GM12878 (cell line): ENCODE data around the gene PKM. TPM values are rescaled to one million over a fixed set of nuclear protein-coding genes. Genes with fewer than 3 reads are reported as not detected.

Experiments
- ATAC-seq: fragments of 200-7000 bp; cut with Tn5 transposase; 3 replicates; pipeline ENCODE4 v1.9.1; 2020; ENCODE audit warnings: mild to moderate bottlenecking, moderate library complexity
- BruUV-seq: library from RNA; stranded (reverse); fragments of 400-500 nt; replicated peaks from 2 replicates; lab custom pipeline; 2021; lab: Mats Ljungman, UMichigan
- CTCF ChIA-PET: fragments of 300-600 bp; sonication (Branson Sonifier 250); formaldehyde crosslinking; extraction: SDS; loops from one replicate; lab custom pipeline; 2021; ENCODE audit warnings: inconsistent platforms; lab: Yijun Ruan, JAX
- POLR2A ChIA-PET: fragments of 350-600 bp; formaldehyde crosslinking; extraction: SDS; loops from one replicate; lab custom pipeline; 2021; ENCODE audit warnings: inconsistent platforms; lab: Charles Lee
- RAD21 ChIA-PET: fragments of 300-600 bp; sonication (Branson Sonifier 250); formaldehyde crosslinking; loops from one replicate; lab custom pipeline; 2023; ENCODE audit warnings: antibody characterized with exemption; ENCODE audit not compliant: unreplicated experiment; lab: Charles Lee
- SMC1A ChIA-PET: fragments of 300-600 bp; sonication (Branson Sonifier 250); formaldehyde crosslinking; loops from one replicate; lab custom pipeline; 2023; ENCODE audit not compliant: unreplicated experiment, uncharacterized antibody; lab: Charles Lee
- DNase-seq: peaks from one replicate; pipeline ENCODE4 v3.0.0-alpha.2; 2011; ENCODE audit warnings: low read depth, low spot score
- FAIRE-seq: peaks from 3 replicates; lab custom pipeline; 2011; peaks lifted over from hg19 to GRCh38; lab: Jason Lieb, UNC
- H2AFZ ChIP-seq: 2 replicates; pipeline ENCODE4 v1.6.0; 2011; ENCODE audit warnings: low read depth, low read length, control low read depth; ENCODE audit not compliant: control insufficient read depth
- H3K27ac ChIP-seq: 2 replicates; pipeline ENCODE4 v1.5.1; 2011; ENCODE audit warnings: control low read depth; ENCODE audit not compliant: control insufficient read depth, insufficient read depth
- H3K27me3 ChIP-seq, 2 experiments: replicated peaks in 1 of 2; 2 replicates each; pipeline versions ENCODE4 v1.6.0 to v1.6.1; 2011; ENCODE audit warnings: low read length in 1 of 2; ENCODE audit not compliant: control insufficient read depth in 2 of 2, insufficient read depth in 2 of 2
- H3K36me3 ChIP-seq, 2 experiments: 2 replicates each; pipeline ENCODE4 v1.5.1; 2011; ENCODE audit warnings: low read length in 1 of 2; ENCODE audit not compliant: control insufficient read depth in 2 of 2, insufficient read depth in 2 of 2
- H3K4me1 ChIP-seq: 2 replicates; pipeline ENCODE4 v1.6.1; 2011; ENCODE audit warnings: mild to moderate bottlenecking, low read length, moderate library complexity, mixed read lengths; ENCODE audit not compliant: control insufficient read depth, insufficient read depth
- H3K4me2 ChIP-seq: 2 replicates; pipeline ENCODE4 v1.6.0; 2011; ENCODE audit warnings: control low read depth; ENCODE audit not compliant: control insufficient read depth, insufficient read depth
- H3K4me3 ChIP-seq: fragments of 200-600 bp; sonication (generic); 2 replicates; pipeline ENCODE4 v1.5.1; 2016
- H3K79me2 ChIP-seq: 2 replicates; pipeline ENCODE4 v1.6.0; 2011; ENCODE audit warnings: low read length; ENCODE audit not compliant: control insufficient read depth, insufficient read depth
- H3K9ac ChIP-seq: 2 replicates; pipeline ENCODE4 v1.8.0; 2011; ENCODE audit warnings: low read length, control low read depth, mixed read lengths; ENCODE audit not compliant: control insufficient read depth, insufficient read depth
- H3K9me3 ChIP-seq: replicated peaks from 3 replicates; pipeline ENCODE4 v1.5.1; 2011; ENCODE audit warnings: mild to moderate bottlenecking, low read length; ENCODE audit not compliant: control insufficient read depth, insufficient read depth
- H4K20me1 ChIP-seq: 2 replicates; pipeline ENCODE4 v1.6.0; 2011; ENCODE audit not compliant: control insufficient read depth, insufficient read depth
- ESRRA ChIP-seq: IDR thresholded peaks from 2 replicates; pipeline ENCODE4 v1.6.1; 2012; ENCODE audit warnings: mild to moderate bottlenecking, low read length, improper control_type of control experiment
- FOS ChIP-seq: IDR thresholded peaks from 3 replicates; pipeline ENCODE4 v1.6.1; 2011; ENCODE audit warnings: borderline replicate concordance; ENCODE audit not compliant: insufficient read length; ENCODE audit errors: extremely low read depth
- GABPA ChIP-seq: IDR thresholded peaks from 2 replicates; pipeline ENCODE4 v1.6.1; 2014; ENCODE audit warnings: antibody characterized with exemption, low read depth, mild to moderate bottlenecking, inconsistent platforms
- HDAC2 ChIP-seq: fragments of 200-600 bp; sonication (generic); IDR thresholded peaks from 2 replicates; pipeline ENCODE4 v1.6.1; 2017
- IRF4 ChIP-seq: IDR thresholded peaks from 2 replicates; pipeline ENCODE4 v1.6.1; 2011; ENCODE audit warnings: low read depth, low read length
- KDM1A ChIP-seq: fragments of 200-600 bp; sonication (generic); IDR thresholded peaks from 2 replicates; pipeline ENCODE4 v1.6.1; 2016; ENCODE audit warnings: borderline replicate concordance
- MEF2A ChIP-seq: IDR thresholded peaks from 2 replicates; pipeline ENCODE4 v1.6.1; 2011; ENCODE audit warnings: low read depth, mild to moderate bottlenecking, low read length, moderate library complexity; ENCODE audit not compliant: insufficient read depth
- MEF2B ChIP-seq: fragments of 450-650 bp; IDR thresholded peaks from 2 replicates; pipeline ENCODE4 v1.6.1; 2018; ENCODE audit warnings: mild to moderate bottlenecking, moderate library complexity; ENCODE audit not compliant: partially characterized antibody, poor library complexity, severe bottlenecking
- NBN ChIP-seq: fragments of 450-650 bp; IDR thresholded peaks from 2 replicates; pipeline ENCODE4 v1.6.1; 2016
- NR2C2 ChIP-seq: IDR thresholded peaks from 2 replicates; pipeline ENCODE4 v1.6.1; 2011; ENCODE audit warnings: borderline replicate concordance, low read depth; ENCODE audit not compliant: control insufficient read depth, insufficient read length
- PAX8 ChIP-seq: fragments of 450-650 bp; IDR thresholded peaks from 2 replicates; pipeline ENCODE4 v1.6.1; 2017; ENCODE audit warnings: mild to moderate bottlenecking, moderate library complexity
- PML ChIP-seq: IDR thresholded peaks from 2 replicates; pipeline ENCODE4 v1.6.1; 2012; ENCODE audit warnings: low read length, inconsistent platforms
- POLR2A ChIP-seq: IDR thresholded peaks from 2 replicates; pipeline ENCODE4 v1.6.1; 2011; ENCODE audit warnings: low read depth, mild to moderate bottlenecking, low read length
- RAD21 ChIP-seq: IDR thresholded peaks from 2 replicates; pipeline ENCODE4 v1.6.1; 2011; ENCODE audit warnings: mild to moderate bottlenecking, low read depth, low read length, moderate library complexity; ENCODE audit not compliant: insufficient read depth
- RCOR1 ChIP-seq: conservative IDR thresholded peaks from 2 replicates; pipeline ENCODE4 v1.6.1; 2012; ENCODE audit warnings: low read depth, low read length, improper control_type of control experiment
- SREBF1 ChIP-seq: IDR thresholded peaks from 2 replicates; pipeline ENCODE4 v1.6.1; 2012; ENCODE audit warnings: mild to moderate bottlenecking, low read length
- WGBS: methylation state at CpG from one replicate; pipeline ENCODE4 v1.1.6; 2016; ENCODE audit warnings: low lambda C conversion rate; ENCODE audit not compliant: insufficient replicate concordance, insufficient coverage; ENCODE audit errors: missing lambda C conversion rate; 5-methylcytosine and 5-hydroxymethylcytosine counted together
- in situ Hi-C: fragments of 300-500 bp; cut with MboI; formaldehyde crosslinking; loops from 9 replicates; pipeline ENCODE4 v1.14.3; 2018; ENCODE audit warnings: mixed read lengths
- intact Hi-C: fragments of 100-400 bp; cut with micrococcal nuclease; formaldehyde crosslinking; loops from one replicate; pipeline ENCODE4 v1.14.2; 2022; ENCODE audit not compliant: unreplicated experiment
- polyA plus RNA-seq, 11 experiments: library from polyadenylated mRNA; depleted of rRNA in 4 of 11; unstranded in 6 of 11; stranded (reverse) in 5 of 11; fragments of >200 nt; fragmentation: Nextera tagmentation in 4 of 11; fragmentation: Illumina TruSeq in 1 of 11; extraction: Ambion mirVana in 4 of 11; extraction: Trizol in 1 of 11; gene quantifications; 1 replicate in 1 of 11; 2 replicates in 10 of 11; pipeline versions ENCODE4 v1.2.1 to v1.2.3, GENCODE V29; 2011 to 2016; ENCODE audit warnings: inconsistent platforms in 2 of 11, missing spikeins in 2 of 11, low read depth in 1 of 11
- total RNA-seq, 4 experiments: library from RNA; depleted of rRNA in 3 of 4; stranded (reverse); fragments of >200 nt in 3 of 4; fragmentation: Illumina TruSeq in 1 of 4; extraction: Trizol in 1 of 4; gene quantifications; 2 replicates each; pipeline versions ENCODE4 v1.2.1 to v1.2.3, GENCODE V29; 2013 to 2021
- TF ChIP-seq, protein P1 (sequence below): fragments of 450-650 bp; IDR thresholded peaks from 2 replicates; pipeline ENCODE4 v1.6.1; 2017; ENCODE audit warnings: mild to moderate bottlenecking, moderate library complexity
- TF ChIP-seq, protein P2 (sequence below): fragments of 450-650 bp; IDR thresholded peaks from 2 replicates; pipeline ENCODE4 v1.6.1; 2016; ENCODE audit warnings: mild to moderate bottlenecking

Gene PKM
- total and polyA plus RNA-seq, 10 of the 15 experiments (the other 5 are each of a cell fraction or from before 2014, with no cell fraction given), result 491 to 2,011 (median 1,433) TPM

DNA sequence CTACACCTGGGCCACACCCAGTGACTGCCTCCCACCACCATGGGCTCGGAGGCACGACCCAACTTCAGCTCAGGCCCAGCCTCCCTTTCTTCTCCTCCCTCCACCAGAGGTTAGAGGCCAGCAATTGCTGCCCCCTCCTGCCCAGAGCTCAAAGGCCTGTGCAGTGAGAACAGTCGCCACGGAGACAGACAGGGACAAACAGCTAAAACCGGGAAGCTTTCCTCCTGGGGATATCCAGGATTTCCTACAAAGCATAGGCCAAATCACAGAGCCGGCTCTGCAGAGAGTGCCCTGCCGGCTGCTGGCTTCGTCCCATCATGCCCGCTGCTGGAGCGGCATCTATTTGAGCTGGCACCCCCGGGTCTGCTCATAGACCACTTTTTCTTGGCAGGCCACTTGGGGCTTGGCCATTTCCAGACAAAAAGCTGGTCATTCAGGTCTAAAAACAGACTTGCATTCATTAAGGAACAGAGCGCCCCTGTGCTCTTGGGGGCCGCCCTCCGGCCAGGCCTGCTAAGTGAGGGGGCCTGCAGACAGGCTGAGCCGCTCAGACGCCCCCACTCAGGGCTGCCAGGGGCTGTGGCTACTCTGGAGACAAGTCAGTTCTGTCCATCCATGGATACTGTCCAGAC, 50.9 kb downstream of the PKM start:
- no peak overlapping the region for H3K9ac ChIP-seq
- H3K36me3 ChIP-seq, result no peaks in the 10 kb centered on the region
- no peaks in the 10 kb centered on the region for H3K9me3 ChIP-seq
- H3K27me3 ChIP-seq, result peaks cover 3 to 5% of the 10 kb centered on the region in 2 experiments; a peak in 3 of 4 replicates
- ATAC-seq (no peak), FAIRE-seq (no peak), DNase-seq (no peak)
- ChIA-PET CTCF (no interaction called here), POLR2A (interaction anchor here (0.6 kb wide), 1 partner anchor 185 kb away, joined by 4 read pairs; no protein-coding TSS in a partner anchor), RAD21 (interaction anchor here (0.6 kb wide), 1 partner anchor 130 kb away, joined by 3 read pairs; no protein-coding TSS in a partner anchor), SMC1A (no interaction called here)
- no peak for TF ChIP-seq MEF2B
- no peak for TF ChIP-seq POLR2A
- no peak for TF ChIP-seq HDAC2
- TF ChIP-seq PML, result no peak
- no peak for TF ChIP-seq PAX8
- no peak for TF ChIP-seq ESRRA
- TF ChIP-seq FOS, result no peak
- TF ChIP-seq, protein P1, sequence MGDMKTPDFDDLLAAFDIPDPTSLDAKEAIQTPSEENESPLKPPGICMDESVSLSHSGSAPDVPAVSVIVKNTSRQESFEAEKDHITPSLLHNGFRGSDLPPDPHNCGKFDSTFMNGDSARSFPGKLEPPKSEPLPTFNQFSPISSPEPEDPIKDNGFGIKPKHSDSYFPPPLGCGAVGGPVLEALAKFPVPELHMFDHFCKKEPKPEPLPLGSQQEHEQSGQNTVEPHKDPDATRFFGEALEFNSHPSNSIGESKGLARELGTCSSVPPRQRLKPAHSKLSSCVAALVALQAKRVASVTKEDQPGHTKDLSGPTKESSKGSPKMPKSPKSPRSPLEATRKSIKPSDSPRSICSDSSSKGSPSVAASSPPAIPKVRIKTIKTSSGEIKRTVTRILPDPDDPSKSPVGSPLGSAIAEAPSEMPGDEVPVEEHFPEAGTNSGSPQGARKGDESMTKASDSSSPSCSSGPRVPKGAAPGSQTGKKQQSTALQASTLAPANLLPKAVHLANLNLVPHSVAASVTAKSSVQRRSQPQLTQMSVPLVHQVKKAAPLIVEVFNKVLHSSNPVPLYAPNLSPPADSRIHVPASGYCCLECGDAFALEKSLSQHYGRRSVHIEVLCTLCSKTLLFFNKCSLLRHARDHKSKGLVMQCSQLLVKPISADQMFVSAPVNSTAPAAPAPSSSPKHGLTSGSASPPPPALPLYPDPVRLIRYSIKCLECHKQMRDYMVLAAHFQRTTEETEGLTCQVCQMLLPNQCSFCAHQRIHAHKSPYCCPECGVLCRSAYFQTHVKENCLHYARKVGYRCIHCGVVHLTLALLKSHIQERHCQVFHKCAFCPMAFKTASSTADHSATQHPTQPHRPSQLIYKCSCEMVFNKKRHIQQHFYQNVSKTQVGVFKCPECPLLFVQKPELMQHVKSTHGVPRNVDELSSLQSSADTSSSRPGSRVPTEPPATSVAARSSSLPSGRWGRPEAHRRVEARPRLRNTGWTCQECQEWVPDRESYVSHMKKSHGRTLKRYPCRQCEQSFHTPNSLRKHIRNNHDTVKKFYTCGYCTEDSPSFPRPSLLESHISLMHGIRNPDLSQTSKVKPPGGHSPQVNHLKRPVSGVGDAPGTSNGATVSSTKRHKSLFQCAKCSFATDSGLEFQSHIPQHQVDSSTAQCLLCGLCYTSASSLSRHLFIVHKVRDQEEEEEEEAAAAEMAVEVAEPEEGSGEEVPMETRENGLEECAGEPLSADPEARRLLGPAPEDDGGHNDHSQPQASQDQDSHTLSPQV, result no peak
- TF ChIP-seq SREBF1, result no peak
- TF ChIP-seq, protein P2, sequence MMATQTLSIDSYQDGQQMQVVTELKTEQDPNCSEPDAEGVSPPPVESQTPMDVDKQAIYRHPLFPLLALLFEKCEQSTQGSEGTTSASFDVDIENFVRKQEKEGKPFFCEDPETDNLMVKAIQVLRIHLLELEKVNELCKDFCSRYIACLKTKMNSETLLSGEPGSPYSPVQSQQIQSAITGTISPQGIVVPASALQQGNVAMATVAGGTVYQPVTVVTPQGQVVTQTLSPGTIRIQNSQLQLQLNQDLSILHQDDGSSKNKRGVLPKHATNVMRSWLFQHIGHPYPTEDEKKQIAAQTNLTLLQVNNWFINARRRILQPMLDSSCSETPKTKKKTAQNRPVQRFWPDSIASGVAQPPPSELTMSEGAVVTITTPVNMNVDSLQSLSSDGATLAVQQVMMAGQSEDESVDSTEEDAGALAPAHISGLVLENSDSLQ, result no peak
- TF ChIP-seq KDM1A, result no peak
- TF ChIP-seq MEF2A, result no peak
- no peak for TF ChIP-seq RAD21
- no peak for TF ChIP-seq GABPA
- no peak for TF ChIP-seq NBN
- TF ChIP-seq IRF4, result no peak
- TF ChIP-seq RCOR1, result no peak
- no peak for TF ChIP-seq NR2C2
- no peaks in the 10 kb centered on the region for H4K20me1 ChIP-seq
- no peak overlapping the region for H3K4me2 ChIP-seq
- H3K27ac ChIP-seq, result no peak overlapping the region
- no peaks in the 10 kb centered on the region for H3K4me1 ChIP-seq
- in situ Hi-C loops (no loop called here), intact Hi-C loops (no loop called here)
- no peaks in the 10 kb centered on the region for H3K79me2 ChIP-seq
- no peak overlapping the region for H3K4me3 ChIP-seq
- WGBS, result 62% methylated on average over 16 of the region's 16 CpGs
- BruUV-seq, result no TSS peak
- H2AFZ ChIP-seq, result no peak overlapping the region
